COLO668 (cell line): Measurements from ENCODE around the gene TLR7.

Experiments
- DNase-seq: peaks from one replicate; lab custom pipeline; 2025; ENCODE audit not compliant: unreplicated experiment; lab: John Stamatoyannopoulos, UW

Gene TLR7

GRCh38 chrX:12866451-12867377 is at the start of gene TLR7:
Gene TLR7 (plus strand): TSS chrX:12867072. CDS start chrX:12867579, 507 bp downstream.
- DNase-seq, result no peak

- DNase-seq, result no peak
Observed at GRCh38 chrX:12817528-12817927, 49.3 kb upstream of the TLR7 start.

- no peak for DNase-seq
Observed at GRCh38 chrX:12819222-12819621, 47.6 kb upstream of the TLR7 start.

GRCh38 chrX:12820737-12821136 is 46.1 kb upstream of the TLR7 start:
- DNase-seq, result no peak

GRCh38 chrX:12824944-12825343 is 41.9 kb upstream of the TLR7 start:
- DNase-seq, result no peak

- DNase-seq, result no peak
Observed at GRCh38 chrX:12825801-12826200, 41.1 kb upstream of the TLR7 start.

GRCh38 chrX:12843061-12843667 is 23.7 kb upstream of the TLR7 start:
- DNase-seq, result no peak

GRCh38 chrX:12843668-12844279 is 23.1 kb upstream of the TLR7 start:
- DNase-seq, result no peak

GRCh38 chrX:12844319-12844718 is 22.6 kb upstream of the TLR7 start:
- no peak for DNase-seq

- DNase-seq, result no peak
Observed at GRCh38 chrX:12865359-12865758, 1.5 kb upstream of the TLR7 start.

GRCh38 chrX:12867685-12868084 is 813 bp downstream of the TLR7 start:
- DNase-seq, result no peak

GRCh38 chrX:12868747-12869146 is 1.9 kb downstream of the TLR7 start:
- DNase-seq, result no peak

GRCh38 chrX:12871257-12871656 is 4.4 kb downstream of the TLR7 start:
- no peak for DNase-seq

- DNase-seq, result no peak
Observed at GRCh38 chrX:12872741-12873140, 5.9 kb downstream of the TLR7 start.

- no peak for DNase-seq
Observed at GRCh38 chrX:12874581-12874980, 7.7 kb downstream of the TLR7 start.

GRCh38 chrX:12877386-12877785 is 10.5 kb downstream of the TLR7 start:
- DNase-seq, result no peak

GRCh38 chrX:12878536-12878935 is 11.7 kb downstream of the TLR7 start:
- no peak for DNase-seq

- no peak for DNase-seq
Observed at GRCh38 chrX:12881914-12882313, 15.0 kb downstream of the TLR7 start.

GRCh38 chrX:12885508-12885907 is 18.6 kb downstream of the TLR7 start:
- DNase-seq, result no peak

GRCh38 chrX:12886545-12886944 is 19.7 kb downstream of the TLR7 start:
- no peak for DNase-seq

- no peak for DNase-seq
Observed at GRCh38 chrX:12887141-12887540, 20.3 kb downstream of the TLR7 start.

GRCh38 chrX:12887767-12888166 is 20.9 kb downstream of the TLR7 start:
- DNase-seq, result no peak
